HG02981 (cell line): ENCODE measurements around the gene SREBF2.
A peak's percentile ranks its signal among the peaks of the same experiment; 100 is the strongest.

Experiments
- ATAC-seq: cut with Tn5 transposase; IDR thresholded peaks from one replicate; pipeline ENCODE4 v1.9.1; 2021; ENCODE audit warnings: mild to moderate bottlenecking, moderate library complexity; ENCODE audit not compliant: unreplicated experiment

The SREBF2 gene

GRCh38 chr22:41832553-41833368 lies at the start of gene SREBF2:
Gene SREBF2 (plus strand): TSS chr22:41833105. CDS start chr22:41833271, 166 bp downstream.
- peak; percentile 81 for ATAC-seq

- ATAC-seq = no peak
Measured at GRCh38 chr22:41787331-41787730, 45.6 kb upstream of the SREBF2 start.

GRCh38 chr22:41793871-41794270 lies 39.0 kb upstream of the SREBF2 start:
- no peak for ATAC-seq

GRCh38 chr22:41798736-41799135 lies 34.2 kb upstream of the SREBF2 start:
- no peak for ATAC-seq

- ATAC-seq = peak; percentile 39
Measured at GRCh38 chr22:41799486-41800347, 33.2 kb upstream of the SREBF2 start.

- ATAC-seq = peak; percentile 94
Measured at GRCh38 chr22:41800348-41801146, 32.4 kb upstream of the SREBF2 start, which contains the start of gene CCDC134. Gene CCDC134 (plus strand): TSS chr22:41800679. CDS start chr22:41808891, 8,212 bp downstream.

GRCh38 chr22:41801147-41801819 lies 31.6 kb upstream of the SREBF2 start:
- no peak for ATAC-seq

GRCh38 chr22:41801886-41802285 lies 31.0 kb upstream of the SREBF2 start:
- ATAC-seq = no peak

- no peak for ATAC-seq
Measured at GRCh38 chr22:41805639-41806038, 27.3 kb upstream of the SREBF2 start.

- no peak for ATAC-seq
Measured at GRCh38 chr22:41808400-41808799, 24.5 kb upstream of the SREBF2 start.

GRCh38 chr22:41810022-41810421 lies 22.9 kb upstream of the SREBF2 start:
- no peak for ATAC-seq

GRCh38 chr22:41812805-41813545 lies 19.9 kb upstream of the SREBF2 start:
- no peak for ATAC-seq

- ATAC-seq = no peak
Measured at GRCh38 chr22:41813726-41814410, 19.0 kb upstream of the SREBF2 start.

- no peak for ATAC-seq
Measured at GRCh38 chr22:41815716-41816115, 17.2 kb upstream of the SREBF2 start.

- ATAC-seq = no peak
Measured at GRCh38 chr22:41816241-41816640, 16.7 kb upstream of the SREBF2 start.

GRCh38 chr22:41816871-41817270 lies 16.0 kb upstream of the SREBF2 start:
- ATAC-seq = no peak

- no peak for ATAC-seq
Measured at GRCh38 chr22:41818011-41818410, 14.9 kb upstream of the SREBF2 start.

- ATAC-seq = no peak
Measured at GRCh38 chr22:41818596-41818995, 14.3 kb upstream of the SREBF2 start.

GRCh38 chr22:41819257-41819656 lies 13.6 kb upstream of the SREBF2 start:
- no peak for ATAC-seq
